Measurements from ENCODE around the gene ZFR.
A peak's percentile ranks its signal among the peaks of the same experiment; 100 is the strongest.

ZFR gene

GRCh38 chr5:32443541-32444430, 754 bp downstream of the ZFR start:
- no peak for TF ChIP-seq ZC3H10 (CRISPR knock-in tag; IDR thresholded peaks at IDR 0.05)
- TF ChIP-seq ZFP3 (CRISPR knock-in tag; IDR thresholded peaks at IDR 0.05) = no peak
- TF ChIP-seq RARB (CRISPR knock-in tag; IDR thresholded peaks at IDR 0.05) = no peak
- TF ChIP-seq CSDC2 (CRISPR knock-in tag; IDR thresholded peaks at IDR 0.05) = no peak
- TF ChIP-seq ZNF565 (CRISPR knock-in tag; conservative IDR thresholded peaks at IDR 0.05; ENCODE audit: low read depth) = no peak
- ATAC-seq = peak; percentile 53

GRCh38 chr5:32443145-32443540, 1.4 kb downstream of the ZFR start:
- ATAC-seq = peak; percentile 42
- TF ChIP-seq TSHZ2 (CRISPR knock-in tag; IDR thresholded peaks at IDR 0.05) = no peak

GRCh38 chr5:32439086-32439642, 5.4 kb downstream of the ZFR start:
- no peak for ATAC-seq
- TF ChIP-seq CSRNP3 (CRISPR knock-in tag; IDR thresholded peaks at IDR 0.05) = no peak
- no peak for TF ChIP-seq ISL1 (CRISPR knock-in tag; IDR thresholded peaks at IDR 0.05)
- no peak for TF ChIP-seq BACH2 (CRISPR knock-in tag; IDR thresholded peaks at IDR 0.05; ENCODE audit: borderline replicate concordance)
- no peak for TF ChIP-seq GLIS3 (CRISPR knock-in tag; IDR thresholded peaks at IDR 0.05)
- no peak for TF ChIP-seq PATZ1 (CRISPR knock-in tag; IDR thresholded peaks at IDR 0.05; ENCODE audit: borderline replicate concordance)
- no peak for TF ChIP-seq CSDC2 (CRISPR knock-in tag; IDR thresholded peaks at IDR 0.05)
- no peak for TF ChIP-seq PPARA (CRISPR knock-in tag; IDR thresholded peaks at IDR 0.05; ENCODE audit: borderline replicate concordance)
- no peak for TF ChIP-seq SNAI2 (CRISPR knock-in tag; IDR thresholded peaks at IDR 0.05)
- TF ChIP-seq ARNTL (CRISPR knock-in tag; IDR thresholded peaks at IDR 0.05; ENCODE audit: borderline replicate concordance, low read depth) = no peak
- no peak for TF ChIP-seq RARB (CRISPR knock-in tag; IDR thresholded peaks at IDR 0.05)
- TF ChIP-seq POU6F1 (CRISPR knock-in tag; IDR thresholded peaks at IDR 0.05; ENCODE audit: borderline replicate concordance, low read depth) = no peak
- TF ChIP-seq ESRRG (CRISPR knock-in tag; IDR thresholded peaks at IDR 0.05) = no peak
- TF ChIP-seq ZNF70 (CRISPR knock-in tag; IDR thresholded peaks at IDR 0.05) = no peak
- no peak for TF ChIP-seq ZNF565 (CRISPR knock-in tag; conservative IDR thresholded peaks at IDR 0.05; ENCODE audit: low read depth)
- no peak for TF ChIP-seq ZFP3 (CRISPR knock-in tag; IDR thresholded peaks at IDR 0.05)
- TF ChIP-seq ZNF8 (CRISPR knock-in tag; IDR thresholded peaks at IDR 0.05) = no peak

GRCh38 chr5:32436553-32437242, 7.8 kb downstream of the ZFR start:
- TF ChIP-seq PPARA (CRISPR knock-in tag; IDR thresholded peaks at IDR 0.05; ENCODE audit: borderline replicate concordance) (no peak), ISL1 (CRISPR knock-in tag; IDR thresholded peaks at IDR 0.05) (no peak), ZC3H10 (CRISPR knock-in tag; IDR thresholded peaks at IDR 0.05) (no peak), ZNF70 (CRISPR knock-in tag; IDR thresholded peaks at IDR 0.05) (no peak), ZFP30 (CRISPR knock-in tag; IDR thresholded peaks at IDR 0.05) (no peak), PATZ1 (CRISPR knock-in tag; IDR thresholded peaks at IDR 0.05; ENCODE audit: borderline replicate concordance) (no peak)
- no peak for ATAC-seq
